Endothelial cell (in vitro differentiated cells): ENCODE results near the gene MACROD2. TPM values are rescaled to one million over a fixed set of nuclear protein-coding genes. Genes with fewer than 3 reads are reported as not detected.
"Not testable (repeated sequence)": the region's sequence is repeated elsewhere in the genome, so short reads cannot be mapped to it uniquely, and the experiment has no call there.

ENCODE experiments used
- DNase-seq: peaks from one replicate; pipeline ENCODE4 v3.0.0; 2021; ENCODE audit warnings: low spot score
- H3K27ac Mint-ChIP-seq: one replicate; pipeline ENCODE4 v1.8.0; 2021; ENCODE audit warnings: mixed read lengths, inconsistent platforms; ENCODE audit not compliant: unreplicated experiment
- H3K27me3 Mint-ChIP-seq: one replicate; pipeline ENCODE4 v1.8.0; 2021; ENCODE audit warnings: mild to moderate bottlenecking, moderate library complexity, mixed read lengths, inconsistent platforms; ENCODE audit not compliant: unreplicated experiment
- H3K36me3 Mint-ChIP-seq: one replicate; pipeline ENCODE4 v1.8.0; 2021; ENCODE audit warnings: mild to moderate bottlenecking, low read depth, mixed read lengths, inconsistent platforms; ENCODE audit not compliant: unreplicated experiment
- H3K4me1 Mint-ChIP-seq: one replicate; pipeline ENCODE4 v1.8.0; 2021; ENCODE audit warnings: mild to moderate bottlenecking, mixed read lengths, inconsistent platforms; ENCODE audit not compliant: unreplicated experiment
- H3K4me3 Mint-ChIP-seq: one replicate; pipeline ENCODE4 v1.8.0; 2021; ENCODE audit warnings: mild to moderate bottlenecking, mixed read lengths, inconsistent platforms; ENCODE audit not compliant: unreplicated experiment
- H3K9me3 Mint-ChIP-seq: one replicate; pipeline ENCODE4 v1.8.0; 2021; ENCODE audit warnings: mixed read lengths, inconsistent platforms; ENCODE audit not compliant: unreplicated experiment
- CTCF ChIP-seq: fragments of 200-600 bp; sonication (generic); IDR thresholded peaks from one replicate; pipeline ENCODE4 v1.5.0; 2021; ENCODE audit warnings: antibody characterized with exemption; ENCODE audit not compliant: unreplicated experiment
- total RNA-seq: library from RNA; stranded (reverse); fragmentation: NEBNext Ultra II Directional; extraction: Animal tissue kit (Norgen Biotek cat#: 25700); gene quantifications from one replicate; pipeline ENCODE4 v1.2.1, GENCODE V29; 2021; ENCODE audit not compliant: unreplicated experiment

Gene MACROD2
- total RNA-seq, 1 donor from 2014 or later, result 6.4 TPM

DNA sequence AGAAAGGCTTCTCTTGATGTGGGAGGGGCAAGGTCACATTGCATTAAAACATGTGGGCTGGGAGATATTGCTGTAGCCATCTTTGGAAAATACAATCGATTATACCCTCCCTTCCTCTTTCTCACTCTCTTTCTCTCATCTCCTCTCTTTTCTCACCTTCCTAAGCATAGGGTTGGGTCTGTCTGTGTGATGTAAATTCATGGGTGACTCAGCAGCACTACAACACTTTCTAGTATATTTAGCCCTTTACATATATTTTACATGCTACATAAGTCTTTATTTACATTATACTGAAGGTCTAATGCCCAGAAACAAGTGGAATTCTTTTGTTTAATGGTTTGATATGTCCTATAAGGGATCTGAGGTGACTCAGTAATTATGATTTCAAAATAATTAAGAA, 976.9 kb downstream of the MACROD2 start:
- no peak for DNase-seq
- H3K4me1 Mint-ChIP-seq, result no peaks in the 10 kb centered on the region
- no peaks in the 10 kb centered on the region for H3K9me3 Mint-ChIP-seq
- no peak overlapping the region for H3K4me3 Mint-ChIP-seq
- no peaks in the 10 kb centered on the region for H3K27me3 Mint-ChIP-seq
- no peak overlapping the region for H3K27ac Mint-ChIP-seq
- no peaks in the 10 kb centered on the region for H3K36me3 Mint-ChIP-seq
- TF ChIP-seq CTCF, result no peak

GRCh38 chr20:14972690-14973089, 977.4 kb downstream of the MACROD2 start:
- no peak for DNase-seq
- H3K27ac Mint-ChIP-seq, result no peak overlapping the region
- H3K27me3 Mint-ChIP-seq, result no peaks in the 10 kb centered on the region
- H3K36me3 Mint-ChIP-seq, result no peaks in the 10 kb centered on the region
- no peaks in the 10 kb centered on the region for H3K9me3 Mint-ChIP-seq
- H3K4me3 Mint-ChIP-seq, result no peak overlapping the region
- no peaks in the 10 kb centered on the region for H3K4me1 Mint-ChIP-seq
- no peak for TF ChIP-seq CTCF

GRCh38 chr20:14979453-14979986, 984.2 kb downstream of the MACROD2 start:
- Mint-ChIP-seq H3K27ac (no peak overlapping the region), H3K4me3 (no peak overlapping the region), H3K36me3 (peaks cover 13% of the 10 kb centered on the region), H3K4me1 (no peaks in the 10 kb centered on the region), H3K27me3 (peaks cover 5% of the 10 kb centered on the region), H3K9me3 (peaks cover 20% of the 10 kb centered on the region)
- TF ChIP-seq CTCF, result no peak
- no peak for DNase-seq

GRCh38 chr20:14981486-14981885, 986.2 kb downstream of the MACROD2 start:
- Mint-ChIP-seq H3K36me3 (peaks cover 13% of the 10 kb centered on the region), H3K9me3 (peaks cover 21% of the 10 kb centered on the region)
- H3K27me3 Mint-ChIP-seq, DNase-seq, H3K4me3 Mint-ChIP-seq, H3K4me1 Mint-ChIP-seq, H3K27ac Mint-ChIP-seq: not testable (repeated sequence)

GRCh38 chr20:14982324-14982723, 987.0 kb downstream of the MACROD2 start:
- Mint-ChIP-seq H3K36me3 (peaks cover 13% of the 10 kb centered on the region), H3K9me3 (peaks cover 21% of the 10 kb centered on the region)
- not testable (repeated sequence) for H3K27me3 Mint-ChIP-seq, H3K4me1 Mint-ChIP-seq, H3K4me3 Mint-ChIP-seq, H3K27ac Mint-ChIP-seq, DNase-seq

GRCh38 chr20:14984305-14984704, 989.0 kb downstream of the MACROD2 start:
- no peak for TF ChIP-seq CTCF
- peaks cover 21% of the 10 kb centered on the region for H3K9me3 Mint-ChIP-seq
- peaks cover 5% of the 10 kb centered on the region for H3K27me3 Mint-ChIP-seq

More at GRCh38 chr20:14984305-14984704, 989.0 kb downstream of the MACROD2 start:
- H3K36me3 Mint-ChIP-seq, result peaks cover 13% of the 10 kb centered on the region
- DNase-seq, result no peak
- no peak overlapping the region for H3K4me3 Mint-ChIP-seq
- H3K27ac Mint-ChIP-seq, result no peak overlapping the region
- H3K4me1 Mint-ChIP-seq, result no peaks in the 10 kb centered on the region
